ENCODE data around the gene PCDHGC3. TPM values are rescaled to one million over a fixed set of nuclear protein-coding genes. Genes with fewer than 3 reads are reported as not detected.

The PCDHGC3 gene
- total RNA-seq, 1 experiment from 2014 or later, result 61.3 TPM

GRCh38 chr5:141494761-141495452 is 19.1 kb downstream of the PCDHGC3 start:
- no peak overlapping the region for H2AFZ ChIP-seq (ENCODE audit: low read length)
- H4K20me1 ChIP-seq (ENCODE audit: insufficient read depth, low read depth, low read length), result no peaks in the 10 kb centered on the region
- H3K9me3 ChIP-seq (ENCODE audit: low read length), result no peaks in the 10 kb centered on the region
- H3K36me3 ChIP-seq (ENCODE audit: insufficient read depth, low read length), result peaks cover 13% of the 10 kb centered on the region; the same call in 1 of the 2 replicates
- H3K79me2 ChIP-seq (ENCODE audit: low read length), result peaks cover 67% of the 10 kb centered on the region
- no peaks in the 10 kb centered on the region for H3K9me2 ChIP-seq (replicated peaks; ENCODE audit: insufficient read depth, low read length)
- H3K9ac ChIP-seq (ENCODE audit: low read length), result no peak overlapping the region
- DNase-seq, result no peak
- H3K4me1 ChIP-seq (ENCODE audit: low read length), result peaks cover 8% of the 10 kb centered on the region
- no peak overlapping the region for H3K4me3 ChIP-seq (ENCODE audit: low read length)
- H3K27me3 ChIP-seq (ENCODE audit: low read length), result no peaks in the 10 kb centered on the region
- H3K4me2 ChIP-seq (ENCODE audit: low read depth, low read length, poor library complexity, severe bottlenecking), result no peak overlapping the region
- H3K27ac ChIP-seq (ENCODE audit: low read length), result no peak overlapping the region

- H2AFZ ChIP-seq (ENCODE audit: low read length), result no peak overlapping the region
- H3K9me2 ChIP-seq (replicated peaks; ENCODE audit: insufficient read depth, low read length), result no peaks in the 10 kb centered on the region
- peaks cover 62% of the 10 kb centered on the region for H3K79me2 ChIP-seq (ENCODE audit: low read length)
- no peaks in the 10 kb centered on the region for H3K9me3 ChIP-seq (ENCODE audit: low read length)
- peaks cover 8% of the 10 kb centered on the region for H3K4me1 ChIP-seq (ENCODE audit: low read length)
- no peak overlapping the region for H3K9ac ChIP-seq (ENCODE audit: low read length)
- no peaks in the 10 kb centered on the region for H4K20me1 ChIP-seq (ENCODE audit: insufficient read depth, low read depth, low read length)
- peaks cover 13% of the 10 kb centered on the region; the same call in 1 of the 2 replicates for H3K36me3 ChIP-seq (ENCODE audit: insufficient read depth, low read length)
- no peak for DNase-seq
- no peak overlapping the region for H3K4me2 ChIP-seq (ENCODE audit: low read depth, low read length, poor library complexity, severe bottlenecking)
- H3K27ac ChIP-seq (ENCODE audit: low read length), result no peak overlapping the region
- no peaks in the 10 kb centered on the region for H3K27me3 ChIP-seq (ENCODE audit: low read length)
- H3K4me3 ChIP-seq (ENCODE audit: low read length), result no peak overlapping the region
These were observed 19.7 kb downstream of the PCDHGC3 start for GRCh38 chr5:141495453-141495811.

GRCh38 chr5:141496038-141496437 is 20.3 kb downstream of the PCDHGC3 start:
- peaks cover 13% of the 10 kb centered on the region; the same call in 1 of the 2 replicates for H3K36me3 ChIP-seq (ENCODE audit: insufficient read depth, low read length)

GRCh38 chr5:141501761-141502160 is 26.0 kb downstream of the PCDHGC3 start:
- Histone ChIP-seq H4K20me1 (ENCODE audit: insufficient read depth, low read depth, low read length) (no peaks in the 10 kb centered on the region), H3K4me3 (ENCODE audit: low read length) (no peak overlapping the region), H3K36me3 (ENCODE audit: insufficient read depth, low read length) (peaks cover 33% of the 10 kb centered on the region), H3K9me2 (replicated peaks; ENCODE audit: insufficient read depth, low read length) (no peaks in the 10 kb centered on the region), H3K27ac (ENCODE audit: low read length) (no peak overlapping the region), H3K9ac (ENCODE audit: low read length) (no peak overlapping the region), H3K27me3 (ENCODE audit: low read length) (no peaks in the 10 kb centered on the region), H3K9me3 (ENCODE audit: low read length) (no peaks in the 10 kb centered on the region), H3K4me1 (ENCODE audit: low read length) (peaks cover 37% of the 10 kb centered on the region), H3K79me2 (ENCODE audit: low read length) (peaks cover 23% of the 10 kb centered on the region), H2AFZ (ENCODE audit: low read length) (no peak overlapping the region), H3K4me2 (ENCODE audit: low read depth, low read length, poor library complexity, severe bottlenecking) (no peak overlapping the region)
- no peak for DNase-seq

More at GRCh38 chr5:141496038-141496437, 20.3 kb downstream of the PCDHGC3 start:
- no peak overlapping the region for H3K27ac ChIP-seq (ENCODE audit: low read length)
- no peak for DNase-seq
- no peak overlapping the region for H3K9ac ChIP-seq (ENCODE audit: low read length)
- no peak overlapping the region for H3K4me2 ChIP-seq (ENCODE audit: low read depth, low read length, poor library complexity, severe bottlenecking)
- no peaks in the 10 kb centered on the region for H3K27me3 ChIP-seq (ENCODE audit: low read length)
- no peaks in the 10 kb centered on the region for H3K9me2 ChIP-seq (replicated peaks; ENCODE audit: insufficient read depth, low read length)
- H2AFZ ChIP-seq (ENCODE audit: low read length), result no peak overlapping the region
- H3K79me2 ChIP-seq (ENCODE audit: low read length), result peaks cover 57% of the 10 kb centered on the region
- no peaks in the 10 kb centered on the region for H3K9me3 ChIP-seq (ENCODE audit: low read length)
- no peaks in the 10 kb centered on the region for H4K20me1 ChIP-seq (ENCODE audit: insufficient read depth, low read depth, low read length)
- no peak overlapping the region for H3K4me3 ChIP-seq (ENCODE audit: low read length)
- H3K4me1 ChIP-seq (ENCODE audit: low read length), result peaks cover 8% of the 10 kb centered on the region

- no peaks in the 10 kb centered on the region for H3K27me3 ChIP-seq (ENCODE audit: low read length)
- H3K27ac ChIP-seq (ENCODE audit: low read length), result peak overlapping the region; percentile 100
- H3K79me2 ChIP-seq (ENCODE audit: low read length), result peaks cover 17% of the 10 kb centered on the region
- H3K36me3 ChIP-seq (ENCODE audit: insufficient read depth, low read length), result peaks cover 28% of the 10 kb centered on the region
- no peaks in the 10 kb centered on the region for H3K9me3 ChIP-seq (ENCODE audit: low read length)
- no peaks in the 10 kb centered on the region for H4K20me1 ChIP-seq (ENCODE audit: insufficient read depth, low read depth, low read length)
- DNase-seq, result no peak
- no peaks in the 10 kb centered on the region for H3K9me2 ChIP-seq (replicated peaks; ENCODE audit: insufficient read depth, low read length)
- no peak overlapping the region for H3K4me2 ChIP-seq (ENCODE audit: low read depth, low read length, poor library complexity, severe bottlenecking)
- peak overlapping the region; percentile 36; the same call in 1 of the 2 replicates for H3K9ac ChIP-seq (ENCODE audit: low read length)
- H3K4me3 ChIP-seq (ENCODE audit: low read length), result no peak overlapping the region
- peaks cover 56% of the 10 kb centered on the region for H3K4me1 ChIP-seq (ENCODE audit: low read length)
- no peak overlapping the region for H2AFZ ChIP-seq (ENCODE audit: low read length)
These were observed 27.9 kb downstream of the PCDHGC3 start for GRCh38 chr5:141503681-141504080.

GRCh38 chr5:141504216-141504615 is 28.4 kb downstream of the PCDHGC3 start:
- peak overlapping the region; percentile 36; the same call in 1 of the 2 replicates for H3K9ac ChIP-seq (ENCODE audit: low read length)
- H3K79me2 ChIP-seq (ENCODE audit: low read length), result peaks cover 17% of the 10 kb centered on the region
- DNase-seq, result no peak
- H3K36me3 ChIP-seq (ENCODE audit: insufficient read depth, low read length), result peaks cover 28% of the 10 kb centered on the region
- H2AFZ ChIP-seq (ENCODE audit: low read length), result no peak overlapping the region
- no peak overlapping the region for H3K4me3 ChIP-seq (ENCODE audit: low read length)
- H4K20me1 ChIP-seq (ENCODE audit: insufficient read depth, low read depth, low read length), result no peaks in the 10 kb centered on the region
- H3K4me2 ChIP-seq (ENCODE audit: low read depth, low read length, poor library complexity, severe bottlenecking), result no peak overlapping the region
- no peaks in the 10 kb centered on the region for H3K27me3 ChIP-seq (ENCODE audit: low read length)
- H3K4me1 ChIP-seq (ENCODE audit: low read length), result peaks cover 62% of the 10 kb centered on the region
- H3K27ac ChIP-seq (ENCODE audit: low read length), result peak overlapping the region; percentile 100
- no peaks in the 10 kb centered on the region for H3K9me3 ChIP-seq (ENCODE audit: low read length)
- H3K9me2 ChIP-seq (replicated peaks; ENCODE audit: insufficient read depth, low read length), result no peaks in the 10 kb centered on the region

GRCh38 chr5:141506381-141507155 is 30.8 kb downstream of the PCDHGC3 start:
- Histone ChIP-seq H3K36me3 (ENCODE audit: insufficient read depth, low read length) (peaks cover 25% of the 10 kb centered on the region), H3K4me1 (ENCODE audit: low read length) (peaks cover 85% of the 10 kb centered on the region), H3K9me3 (ENCODE audit: low read length) (no peaks in the 10 kb centered on the region), H3K9me2 (replicated peaks; ENCODE audit: insufficient read depth, low read length) (no peaks in the 10 kb centered on the region), H3K27me3 (ENCODE audit: low read length) (no peaks in the 10 kb centered on the region), H3K4me3 (ENCODE audit: low read length) (peak overlapping the region; percentile 31; the same call in 1 of the 2 replicates), H3K9ac (ENCODE audit: low read length) (peak overlapping the region; percentile 92), H3K79me2 (ENCODE audit: low read length) (peaks cover 10% of the 10 kb centered on the region), H4K20me1 (ENCODE audit: insufficient read depth, low read depth, low read length) (no peaks in the 10 kb centered on the region), H3K4me2 (ENCODE audit: low read depth, low read length, poor library complexity, severe bottlenecking) (peak overlapping the region; percentile 78), H3K27ac (ENCODE audit: low read length) (peak overlapping the region; percentile 100), H2AFZ (ENCODE audit: low read length) (no peak overlapping the region)
- DNase-seq, result peak; percentile 74

- Histone ChIP-seq H4K20me1 (ENCODE audit: insufficient read depth, low read depth, low read length) (no peaks in the 10 kb centered on the region), H3K27me3 (ENCODE audit: low read length) (no peaks in the 10 kb centered on the region), H3K4me2 (ENCODE audit: low read depth, low read length, poor library complexity, severe bottlenecking) (peak overlapping the region; percentile 78), H3K79me2 (ENCODE audit: low read length) (peaks cover 7% of the 10 kb centered on the region), H3K4me3 (ENCODE audit: low read length) (peak overlapping the region; percentile 68), H2AFZ (ENCODE audit: low read length) (no peak overlapping the region), H3K9ac (ENCODE audit: low read length) (peak overlapping the region; percentile 92), H3K9me2 (replicated peaks; ENCODE audit: insufficient read depth, low read length) (no peaks in the 10 kb centered on the region), H3K27ac (ENCODE audit: low read length) (peak overlapping the region; percentile 100), H3K9me3 (ENCODE audit: low read length) (no peaks in the 10 kb centered on the region), H3K4me1 (ENCODE audit: low read length) (peaks cover 94% of the 10 kb centered on the region), H3K36me3 (ENCODE audit: insufficient read depth, low read length) (peaks cover 31% of the 10 kb centered on the region)
- peak; percentile 93 for DNase-seq
These were observed 31.8 kb downstream of the PCDHGC3 start for GRCh38 chr5:141507387-141508091.
